ENCODE measurements around the gene DBH. TPM values are rescaled to one million over a fixed set of nuclear protein-coding genes. Genes with fewer than 3 reads are reported as not detected.

DBH gene
- total and polyA plus RNA-seq, 2 of the 13 experiments (the other 11 are each of a cell fraction or from before 2014, with no cell fraction given), result not detected

DNA sequence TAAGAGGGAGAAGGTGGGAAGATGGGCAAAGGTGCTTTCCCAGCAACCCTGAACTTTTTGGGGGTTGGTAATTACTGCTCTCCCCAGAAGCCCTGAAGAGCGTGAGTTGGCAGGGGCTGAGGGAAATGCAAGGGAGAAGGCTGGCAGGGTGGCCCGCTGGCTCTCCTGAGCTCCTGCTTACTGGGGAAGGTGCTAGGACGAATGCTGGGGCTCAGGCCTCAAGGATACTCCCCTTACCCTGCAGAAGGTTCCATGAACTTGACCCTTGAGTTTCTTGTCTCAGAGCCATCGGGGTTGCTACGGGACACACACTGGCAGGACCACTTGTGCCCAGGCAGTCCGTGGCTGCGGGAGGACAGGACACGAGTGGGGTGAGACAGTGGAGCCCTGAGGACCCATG, 28.2 kb upstream of the DBH start:
- BruUV-seq (replicated peaks), result no TSS peak
- no peak for TF ChIP-seq SETDB1 (CRISPR knock-in tag; IDR thresholded peaks at IDR 0.05; ENCODE audit: borderline replicate concordance)
- TF ChIP-seq, protein P1, sequence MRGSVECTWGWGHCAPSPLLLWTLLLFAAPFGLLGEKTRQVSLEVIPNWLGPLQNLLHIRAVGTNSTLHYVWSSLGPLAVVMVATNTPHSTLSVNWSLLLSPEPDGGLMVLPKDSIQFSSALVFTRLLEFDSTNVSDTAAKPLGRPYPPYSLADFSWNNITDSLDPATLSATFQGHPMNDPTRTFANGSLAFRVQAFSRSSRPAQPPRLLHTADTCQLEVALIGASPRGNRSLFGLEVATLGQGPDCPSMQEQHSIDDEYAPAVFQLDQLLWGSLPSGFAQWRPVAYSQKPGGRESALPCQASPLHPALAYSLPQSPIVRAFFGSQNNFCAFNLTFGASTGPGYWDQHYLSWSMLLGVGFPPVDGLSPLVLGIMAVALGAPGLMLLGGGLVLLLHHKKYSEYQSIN (CRISPR knock-in tag; IDR thresholded peaks at IDR 0.05; ENCODE audit: borderline replicate concordance), result no peak
- no peak for TF ChIP-seq STAT5B (CRISPR knock-in tag; IDR thresholded peaks at IDR 0.05)
- no peak for TF ChIP-seq ZNF772 (CRISPR knock-in tag; IDR thresholded peaks at IDR 0.05)
- TF ChIP-seq ZNF484 (CRISPR knock-in tag; IDR thresholded peaks at IDR 0.05; ENCODE audit: borderline replicate concordance, low read depth), result no peak
- no peak for TF ChIP-seq ZNF850 (CRISPR knock-in tag; conservative IDR thresholded peaks at IDR 0.05)
- TF ChIP-seq RFXAP (CRISPR knock-in tag; IDR thresholded peaks at IDR 0.05; ENCODE audit: borderline replicate concordance), result no peak
- TF ChIP-seq ATAD3A (CRISPR knock-in tag; IDR thresholded peaks at IDR 0.05), result no peak
- no peak for TF ChIP-seq U2AF2 (IDR thresholded peaks at IDR 0.05; ENCODE audit: low read depth, low read length)
- TF ChIP-seq ZNF616 (CRISPR knock-in tag; IDR thresholded peaks at IDR 0.05; ENCODE audit: low read depth), result no peak
- no peak for TF ChIP-seq NFE2 (CRISPR knock-in tag; IDR thresholded peaks at IDR 0.05)
- TF ChIP-seq ZNF337 (CRISPR knock-in tag; IDR thresholded peaks at IDR 0.05; ENCODE audit: borderline replicate concordance, low read depth), result no peak
- TF ChIP-seq, protein P2, sequence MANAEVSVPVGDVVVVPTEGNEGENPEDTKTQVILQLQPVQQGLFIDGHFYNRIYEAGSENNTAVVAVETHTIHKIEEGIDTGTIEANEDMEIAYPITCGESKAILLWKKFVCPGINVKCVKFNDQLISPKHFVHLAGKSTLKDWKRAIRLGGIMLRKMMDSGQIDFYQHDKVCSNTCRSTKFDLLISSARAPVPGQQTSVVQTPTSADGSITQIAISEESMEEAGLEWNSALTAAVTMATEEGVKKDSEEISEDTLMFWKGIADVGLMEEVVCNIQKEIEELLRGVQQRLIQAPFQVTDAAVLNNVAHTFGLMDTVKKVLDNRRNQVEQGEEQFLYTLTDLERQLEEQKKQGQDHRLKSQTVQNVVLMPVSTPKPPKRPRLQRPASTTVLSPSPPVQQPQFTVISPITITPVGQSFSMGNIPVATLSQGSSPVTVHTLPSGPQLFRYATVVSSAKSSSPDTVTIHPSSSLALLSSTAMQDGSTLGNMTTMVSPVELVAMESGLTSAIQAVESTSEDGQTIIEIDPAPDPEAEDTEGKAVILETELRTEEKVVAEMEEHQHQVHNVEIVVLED (CRISPR knock-in tag; IDR thresholded peaks at IDR 0.05; ENCODE audit: borderline replicate concordance), result no peak
- TF ChIP-seq SSRP1 (CRISPR knock-in tag; IDR thresholded peaks at IDR 0.05), result no peak
- no peak for TF ChIP-seq ZNF274 (CRISPR knock-in tag; IDR thresholded peaks at IDR 0.05)
- TF ChIP-seq, protein P3, sequence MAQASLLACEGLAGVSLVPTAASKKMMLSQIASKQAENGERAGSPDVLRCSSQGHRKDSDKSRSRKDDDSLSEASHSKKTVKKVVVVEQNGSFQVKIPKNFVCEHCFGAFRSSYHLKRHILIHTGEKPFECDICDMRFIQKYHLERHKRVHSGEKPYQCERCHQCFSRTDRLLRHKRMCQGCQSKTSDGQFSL (CRISPR knock-in tag; IDR thresholded peaks at IDR 0.05), result no peak
- no peak for TF ChIP-seq PITX1 (CRISPR knock-in tag; IDR thresholded peaks at IDR 0.05)
- no peak for TF ChIP-seq FOXJ3 (CRISPR knock-in tag; IDR thresholded peaks at IDR 0.05; ENCODE audit: borderline replicate concordance)
- TF ChIP-seq, protein P4, sequence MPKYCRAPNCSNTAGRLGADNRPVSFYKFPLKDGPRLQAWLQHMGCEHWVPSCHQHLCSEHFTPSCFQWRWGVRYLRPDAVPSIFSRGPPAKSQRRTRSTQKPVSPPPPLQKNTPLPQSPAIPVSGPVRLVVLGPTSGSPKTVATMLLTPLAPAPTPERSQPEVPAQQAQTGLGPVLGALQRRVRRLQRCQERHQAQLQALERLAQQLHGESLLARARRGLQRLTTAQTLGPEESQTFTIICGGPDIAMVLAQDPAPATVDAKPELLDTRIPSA (CRISPR knock-in tag; IDR thresholded peaks at IDR 0.05; ENCODE audit: borderline replicate concordance), result no peak
- Histone ChIP-seq H3K27ac (ENCODE audit: extremely low read length, insufficient read depth, low read length) (no peak overlapping the region), H2AFZ (ENCODE audit: low read length) (no peak overlapping the region), H3K9ac (ENCODE audit: insufficient read depth, low read depth, low read length) (no peak overlapping the region), H3K4me2 (ENCODE audit: low read depth, low read length) (no peak overlapping the region), H3K4me3 (replicated peaks in 1 of 3; ENCODE audit: insufficient read depth in 1 of 3, low read depth in 2 of 3, low read length in 3 of 3) (no peak overlapping the region), H4K20me1 (ENCODE audit: insufficient read depth, low read length) (0 out of 2 replicates have a peak, but pooled peaks cover 9% of the 10 kb centered on the region), H3K27me3 (ENCODE audit: control insufficient read depth in 1 of 2, insufficient read depth in 2 of 2, low read length in 2 of 2) (peaks cover 12 to 77% of the 10 kb centered on the region in 2 experiments), H3K4me1 (ENCODE audit: insufficient read depth, low read length) (no peaks in the 10 kb centered on the region), H3K79me2 (ENCODE audit: insufficient read depth, low read length) (no peaks in the 10 kb centered on the region), H3K36me3 (replicated peaks in 1 of 2; ENCODE audit: control insufficient read depth in 1 of 2, insufficient read depth in 2 of 2, low read length in 2 of 2) (no peaks in the 10 kb centered on the region), H3K9me3 (ENCODE audit: low read length) (no peaks in the 10 kb centered on the region)
- intact Hi-C loops (cut with micrococcal nuclease; ENCODE audit: unreplicated experiment), result no loop called here
- DNase-seq (ENCODE audit: low spot score) (no peak), ATAC-seq (no peak), FAIRE-seq (no peak)
- POLR2A ChIA-PET, result no interaction called here
- 31% methylated on average over 8 of the region's 8 CpGs for WGBS (ENCODE audit: low lambda C conversion rate)
- CTCF ChIA-PET (ENCODE audit: low intra/inter-chr PET ratio, low total read pairs), result no interaction called here
- in situ Hi-C loops (cut with HindIII; ENCODE audit: extremely low pct_ligation_motif_present, low pct_unique_long_range_greater_than_20kb), result no loop called here

Measured in HepG2 (cell line).